ENCODE measurements around the gene HOPX.

Gene HOPX

GRCh38 chr4:56666279-56666678 lies 14.8 kb downstream of the HOPX start:
- no peak for DNase-seq (ENCODE audit: extremely low spot score)
- ChIA-PET CTCF (no interaction called here), POLR2A (no interaction called here)
- TF ChIP-seq, protein P1, sequence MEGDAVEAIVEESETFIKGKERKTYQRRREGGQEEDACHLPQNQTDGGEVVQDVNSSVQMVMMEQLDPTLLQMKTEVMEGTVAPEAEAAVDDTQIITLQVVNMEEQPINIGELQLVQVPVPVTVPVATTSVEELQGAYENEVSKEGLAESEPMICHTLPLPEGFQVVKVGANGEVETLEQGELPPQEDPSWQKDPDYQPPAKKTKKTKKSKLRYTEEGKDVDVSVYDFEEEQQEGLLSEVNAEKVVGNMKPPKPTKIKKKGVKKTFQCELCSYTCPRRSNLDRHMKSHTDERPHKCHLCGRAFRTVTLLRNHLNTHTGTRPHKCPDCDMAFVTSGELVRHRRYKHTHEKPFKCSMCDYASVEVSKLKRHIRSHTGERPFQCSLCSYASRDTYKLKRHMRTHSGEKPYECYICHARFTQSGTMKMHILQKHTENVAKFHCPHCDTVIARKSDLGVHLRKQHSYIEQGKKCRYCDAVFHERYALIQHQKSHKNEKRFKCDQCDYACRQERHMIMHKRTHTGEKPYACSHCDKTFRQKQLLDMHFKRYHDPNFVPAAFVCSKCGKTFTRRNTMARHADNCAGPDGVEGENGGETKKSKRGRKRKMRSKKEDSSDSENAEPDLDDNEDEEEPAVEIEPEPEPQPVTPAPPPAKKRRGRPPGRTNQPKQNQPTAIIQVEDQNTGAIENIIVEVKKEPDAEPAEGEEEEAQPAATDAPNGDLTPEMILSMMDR (IDR thresholded peaks at IDR 0.05; ENCODE audit: control extremely low read depth, extremely low read depth, low read depth, missing control alignments) = no peak

GRCh38 chr4:56665781-56666180 lies 15.3 kb downstream of the HOPX start:
- TF ChIP-seq, protein P1 (IDR thresholded peaks at IDR 0.05; ENCODE audit: control extremely low read depth, extremely low read depth, low read depth, missing control alignments) = no peak
- ChIA-PET CTCF (no interaction called here), POLR2A (no interaction called here)
- no peak for DNase-seq (ENCODE audit: extremely low spot score)

GRCh38 chr4:56662782-56663468 lies 18.2 kb downstream of the HOPX start:
- POLR2A ChIA-PET = no interaction called here
- no peak for DNase-seq (ENCODE audit: extremely low spot score)
- CTCF ChIA-PET = interaction anchor here (0.8 kb wide), 1 partner anchor 14 kb away, joined by 4 read pairs; no protein-coding TSS in a partner anchor
- TF ChIP-seq, protein P1 (IDR thresholded peaks at IDR 0.05; ENCODE audit: control extremely low read depth, extremely low read depth, low read depth, missing control alignments) = no peak

- ChIA-PET CTCF (interaction anchor here (0.7 to 2.0 kb wide), 2 partner anchors 144 to 234 kb away, joined by 3 to 4 read pairs; no protein-coding TSS in a partner anchor), POLR2A (no interaction called here)
- no peak for DNase-seq (ENCODE audit: extremely low spot score)
- TF ChIP-seq, protein P1 (IDR thresholded peaks at IDR 0.05; ENCODE audit: control extremely low read depth, extremely low read depth, low read depth, missing control alignments) = no peak
These were observed 21.1 kb downstream of the HOPX start for GRCh38 chr4:56659946-56660345.

GRCh38 chr4:56658528-56658927 lies 22.6 kb downstream of the HOPX start:
- DNase-seq (ENCODE audit: extremely low spot score) = no peak
- ChIA-PET POLR2A (no interaction called here), CTCF (interaction anchor here (0.7 to 2.2 kb wide), 6 partner anchors 9 to 145 kb away, joined by 3 to 7 read pairs (median 4); no protein-coding TSS in a partner anchor)
- TF ChIP-seq, protein P1 (IDR thresholded peaks at IDR 0.05; ENCODE audit: control extremely low read depth, extremely low read depth, low read depth, missing control alignments) = no peak

- CTCF ChIA-PET = interaction anchor here (1.4 to 2.2 kb wide), 3 partner anchors 8 to 18 kb away, joined by 3 to 7 read pairs (median 5); no protein-coding TSS in a partner anchor
- TF ChIP-seq, protein P1 (IDR thresholded peaks at IDR 0.05; ENCODE audit: control extremely low read depth, extremely low read depth, low read depth, missing control alignments) = no peak
- POLR2A ChIA-PET = no interaction called here
- no peak for DNase-seq (ENCODE audit: extremely low spot score)
These were observed 23.3 kb downstream of the HOPX start for GRCh38 chr4:56657818-56658217.

Measured in GM10248 (cell line).